ENCODE results near the gene SLC16A3.

SLC16A3 gene

DNA sequence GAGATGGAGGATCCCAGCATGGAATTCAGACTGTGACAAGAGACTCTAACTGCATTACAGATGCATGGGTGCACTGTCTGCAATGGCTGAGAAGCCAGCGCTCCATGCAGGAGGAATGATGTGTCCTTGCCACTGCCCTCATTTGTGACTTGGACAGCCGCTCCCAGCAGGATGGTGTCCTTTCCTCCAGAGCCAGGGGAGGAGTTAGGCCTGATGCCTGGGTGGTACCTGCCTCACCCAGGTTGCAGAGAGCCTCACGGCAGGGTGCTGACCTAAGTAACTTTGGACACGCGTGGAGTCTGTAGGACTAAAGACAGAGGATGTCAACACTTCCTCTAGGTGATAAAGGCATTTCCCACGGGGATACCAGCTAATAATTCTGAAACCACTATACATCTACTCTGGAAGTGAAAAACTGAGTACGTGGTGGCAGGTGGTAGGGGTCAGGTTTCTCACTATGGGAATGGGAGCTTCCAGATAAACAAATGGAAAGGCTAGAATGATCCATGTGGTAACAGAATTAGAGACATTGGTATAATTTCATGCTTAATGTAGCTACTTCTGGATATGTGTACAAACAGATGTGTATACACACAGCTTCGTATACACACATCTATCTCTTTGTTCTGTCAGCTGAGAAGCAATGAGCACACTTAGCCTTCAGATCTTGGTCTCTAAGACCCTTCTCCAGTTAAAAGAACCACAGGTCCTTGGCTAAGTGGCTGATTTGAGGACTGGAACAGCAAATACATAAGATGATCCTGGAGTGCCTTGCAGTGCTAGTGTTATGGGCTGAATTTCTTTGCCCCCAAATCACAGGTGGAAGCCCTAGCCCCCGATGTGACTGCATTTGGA, 58.4 kb downstream of the SLC16A3 start:
- no peak for DNase-seq (ENCODE audit: low read depth)

DNA sequence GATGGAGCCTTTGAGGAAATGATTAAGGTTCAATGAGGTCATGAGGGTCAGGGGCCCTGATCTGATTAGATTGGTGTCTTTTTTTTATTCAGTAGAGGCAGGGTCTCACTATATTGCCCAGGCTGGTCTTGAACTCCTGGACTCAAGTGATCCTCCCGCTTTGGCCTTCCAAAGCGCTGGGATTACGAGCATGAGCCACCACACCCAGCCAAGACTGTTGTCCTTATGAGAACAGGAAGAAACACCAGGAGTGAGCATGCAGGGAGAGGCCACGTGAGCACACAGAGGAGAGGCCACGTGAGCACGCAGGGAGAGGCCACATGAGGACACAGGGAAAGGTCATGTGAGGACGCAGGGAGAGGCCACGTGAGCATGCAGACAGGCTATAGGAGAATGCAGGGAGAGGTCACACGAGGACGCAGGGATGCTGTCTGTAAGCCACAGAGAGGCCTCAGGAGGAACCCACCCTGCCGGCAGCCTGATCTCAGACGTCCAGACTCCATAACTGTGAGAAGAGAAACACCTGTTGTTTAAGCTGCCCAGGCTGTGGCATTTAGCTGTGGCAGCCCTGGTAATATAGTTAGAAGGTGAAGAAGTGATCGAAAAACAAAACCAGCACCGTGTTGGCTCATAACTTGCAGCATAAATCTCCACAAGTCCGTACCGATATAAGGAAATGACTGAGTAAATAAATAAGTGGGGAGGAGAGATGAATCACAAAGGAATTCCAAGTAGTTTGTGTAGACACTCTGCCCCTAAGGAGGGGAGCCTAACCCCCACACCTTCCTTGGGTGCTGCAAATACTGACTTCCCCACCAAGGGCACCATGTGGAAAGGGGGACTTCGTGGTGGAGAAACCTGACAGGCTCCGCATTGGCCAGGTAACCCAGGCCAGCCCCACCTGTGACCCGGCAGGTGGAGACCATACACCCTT, 59.3 kb downstream of the SLC16A3 start:
- no peak for DNase-seq (ENCODE audit: low read depth)
